ENCODE measurements around the gene PPP6C. TPM values are rescaled to one million over a fixed set of nuclear protein-coding genes. Genes with fewer than 3 reads are reported as not detected.
A peak's percentile ranks its signal among the peaks of the same experiment; 100 is the strongest.
"Not testable (repeated sequence)": the region's sequence is repeated elsewhere in the genome, so short reads cannot be mapped to it uniquely, and the experiment has no call there.

PPP6C gene
- total and polyA plus RNA-seq, 2 experiments from 2014 or later: 27.5 to 31.8 TPM

- peaks cover 71% of the 10 kb centered on the region for H3K79me2 ChIP-seq (ENCODE audit: insufficient read depth)
- WGBS, 2 experiments (ENCODE audit: low coverage in 1 of 2, low lambda C conversion rate in 2 of 2, missing lambda C conversion rate in 2 of 2): 0 to 5% methylated on average over 21 to 26 of the region's 26 CpGs
These were observed 617 bp downstream of the PPP6C start for GRCh38 chr9:125189011-125189360.

GRCh38 chr9:125183561-125183960, 6.0 kb downstream of the PPP6C start:
- peaks cover 100% of the 10 kb centered on the region for H3K79me2 ChIP-seq (ENCODE audit: insufficient read depth)
- no peaks in the 10 kb centered on the region for H3K27me3 ChIP-seq (replicated peaks; ENCODE audit: insufficient read depth)
- DNase-seq: no peak
- no peaks in the 10 kb centered on the region for H3K9me3 ChIP-seq (ENCODE audit: low read depth)
- H3K9ac ChIP-seq: no peak overlapping the region
- no peaks in the 10 kb centered on the region for H3K9me2 ChIP-seq (ENCODE audit: insufficient read depth)
- no peak overlapping the region for H2AFZ ChIP-seq
- TF ChIP-seq EZH2 (IDR thresholded peaks at IDR 0.05; ENCODE audit: insufficient read depth, poor library complexity, severe bottlenecking) (no peak), EZH2phosphoT487 (IDR thresholded peaks at IDR 0.05; ENCODE audit: insufficient read depth, low read depth) (no peak)
- no peak overlapping the region for H3K4me2 ChIP-seq (ENCODE audit: unreplicated experiment)
- no peak overlapping the region for H3K4me3 ChIP-seq
- H3K4me1 ChIP-seq (ENCODE audit: insufficient read depth): peaks cover 3% of the 10 kb centered on the region; the same call in 1 of the 2 replicates
- in situ Hi-C loops (cut with MboI): no loop called here
- H4K20me1 ChIP-seq (ENCODE audit: insufficient read depth): no peaks in the 10 kb centered on the region
- 98 to 100% methylated on average over 2 of the region's 2 CpGs for WGBS, 2 experiments (ENCODE audit: low coverage in 1 of 2, low lambda C conversion rate in 2 of 2, missing lambda C conversion rate in 2 of 2)
- no peaks in the 10 kb centered on the region for H3K36me3 ChIP-seq (ENCODE audit: low read depth)
- no peaks in the 10 kb centered on the region for H3F3A ChIP-seq (ENCODE audit: insufficient read depth)
- no peak overlapping the region for H3K27ac ChIP-seq

More at GRCh38 chr9:125189011-125189360, 617 bp downstream of the PPP6C start:
- peak overlapping the region; percentile 99 for H2AFZ ChIP-seq
- H3K27ac ChIP-seq: peak overlapping the region; percentile 80
- DNase-seq: peak; percentile 49
- peak overlapping the region; percentile 89 for H3K4me3 ChIP-seq
- H3K4me1 ChIP-seq (ENCODE audit: insufficient read depth): peaks cover 8% of the 10 kb centered on the region; the same call in 1 of the 2 replicates
- no peaks in the 10 kb centered on the region for H3K36me3 ChIP-seq (ENCODE audit: low read depth)
- H3K9me2 ChIP-seq (ENCODE audit: insufficient read depth): no peaks in the 10 kb centered on the region
- in situ Hi-C loops (cut with MboI): no loop called here
- peak overlapping the region; percentile 99 for H3K9ac ChIP-seq
- H3K9me3 ChIP-seq (ENCODE audit: low read depth): no peaks in the 10 kb centered on the region
- no peak for TF ChIP-seq EZH2phosphoT487 (IDR thresholded peaks at IDR 0.05; ENCODE audit: insufficient read depth, low read depth)
- TF ChIP-seq EZH2 (IDR thresholded peaks at IDR 0.05; ENCODE audit: insufficient read depth, poor library complexity, severe bottlenecking): no peak
- peak overlapping the region; percentile 91 for H3K4me2 ChIP-seq (ENCODE audit: unreplicated experiment)
- no peaks in the 10 kb centered on the region for H3K27me3 ChIP-seq (replicated peaks; ENCODE audit: insufficient read depth)
- no peaks in the 10 kb centered on the region for H3F3A ChIP-seq (ENCODE audit: insufficient read depth)
- no peaks in the 10 kb centered on the region for H4K20me1 ChIP-seq (ENCODE audit: insufficient read depth)

GRCh38 chr9:125183054-125183453, 6.5 kb downstream of the PPP6C start:
- Histone ChIP-seq H3K9me2 (ENCODE audit: insufficient read depth) (no peaks in the 10 kb centered on the region), H3K27me3 (replicated peaks; ENCODE audit: insufficient read depth) (no peaks in the 10 kb centered on the region), H3K27ac (no peak overlapping the region), H3K36me3 (ENCODE audit: low read depth) (no peaks in the 10 kb centered on the region), H3K4me2 (ENCODE audit: unreplicated experiment) (no peak overlapping the region), H3K9me3 (ENCODE audit: low read depth) (no peaks in the 10 kb centered on the region), H3K9ac (no peak overlapping the region), H3F3A (ENCODE audit: insufficient read depth) (no peaks in the 10 kb centered on the region), H3K4me1 (ENCODE audit: insufficient read depth) (no peaks in the 10 kb centered on the region), H3K4me3 (no peak overlapping the region), H4K20me1 (ENCODE audit: insufficient read depth) (no peaks in the 10 kb centered on the region), H2AFZ (no peak overlapping the region), H3K79me2 (ENCODE audit: insufficient read depth) (peaks cover 100% of the 10 kb centered on the region)
- TF ChIP-seq EZH2phosphoT487 (IDR thresholded peaks at IDR 0.05; ENCODE audit: insufficient read depth, low read depth) (no peak), EZH2 (IDR thresholded peaks at IDR 0.05; ENCODE audit: insufficient read depth, poor library complexity, severe bottlenecking) (no peak)
- no peak for DNase-seq
- in situ Hi-C loops (cut with MboI): no loop called here
- WGBS, 2 experiments (ENCODE audit: low coverage in 1 of 2, low lambda C conversion rate in 2 of 2, missing lambda C conversion rate in 2 of 2): 77 to 78% methylated on average over 2 of the region's 2 CpGs

- H3K9me3 ChIP-seq (ENCODE audit: low read depth); H3K27ac ChIP-seq; H3K36me3 ChIP-seq (ENCODE audit: low read depth); H3K4me2 ChIP-seq (ENCODE audit: unreplicated experiment); H3K9ac ChIP-seq; H3K4me1 ChIP-seq (ENCODE audit: insufficient read depth); H2AFZ ChIP-seq; DNase-seq; H4K20me1 ChIP-seq (ENCODE audit: insufficient read depth); H3K9me2 ChIP-seq (ENCODE audit: insufficient read depth); H3K27me3 ChIP-seq (replicated peaks; ENCODE audit: insufficient read depth); H3F3A ChIP-seq (ENCODE audit: insufficient read depth); in situ Hi-C loops (cut with MboI); H3K4me3 ChIP-seq: not testable (repeated sequence)
- 95 to 96% methylated on average over 4 of the region's 4 CpGs for WGBS, 2 experiments (ENCODE audit: low coverage in 1 of 2, low lambda C conversion rate in 2 of 2, missing lambda C conversion rate in 2 of 2)
- peaks cover 100% of the 10 kb centered on the region for H3K79me2 ChIP-seq (ENCODE audit: insufficient read depth)
These were observed 7.8 kb downstream of the PPP6C start for GRCh38 chr9:125181756-125182155.

GRCh38 chr9:125180876-125181275, 8.7 kb downstream of the PPP6C start:
- no peaks in the 10 kb centered on the region for H3K9me2 ChIP-seq (ENCODE audit: insufficient read depth)
- DNase-seq: no peak
- no peak overlapping the region for H3K27ac ChIP-seq
- no peaks in the 10 kb centered on the region for H4K20me1 ChIP-seq (ENCODE audit: insufficient read depth)
- H2AFZ ChIP-seq: no peak overlapping the region
- H3K4me3 ChIP-seq: no peak overlapping the region
- peaks cover 100% of the 10 kb centered on the region for H3K79me2 ChIP-seq (ENCODE audit: insufficient read depth)
- 85 to 88% methylated on average over 9 of the region's 9 CpGs for WGBS, 2 experiments (ENCODE audit: low coverage in 1 of 2, low lambda C conversion rate in 2 of 2, missing lambda C conversion rate in 2 of 2)
- no peaks in the 10 kb centered on the region for H3K9me3 ChIP-seq (ENCODE audit: low read depth)
- peaks cover 12% of the 10 kb centered on the region for H3K4me1 ChIP-seq (ENCODE audit: insufficient read depth)
- peaks cover 7% of the 10 kb centered on the region; the same call in 1 of the 2 replicates for H3F3A ChIP-seq (ENCODE audit: insufficient read depth)
- no peaks in the 10 kb centered on the region for H3K36me3 ChIP-seq (ENCODE audit: low read depth)
- H3K4me2 ChIP-seq (ENCODE audit: unreplicated experiment): no peak overlapping the region
- no peak for TF ChIP-seq EZH2phosphoT487 (IDR thresholded peaks at IDR 0.05; ENCODE audit: insufficient read depth, low read depth)
- no peak for TF ChIP-seq EZH2 (IDR thresholded peaks at IDR 0.05; ENCODE audit: insufficient read depth, poor library complexity, severe bottlenecking)
- no peaks in the 10 kb centered on the region for H3K27me3 ChIP-seq (replicated peaks; ENCODE audit: insufficient read depth)
- no peak overlapping the region for H3K9ac ChIP-seq
- in situ Hi-C loops (cut with MboI): no loop called here

GRCh38 chr9:125179776-125180175, 9.8 kb downstream of the PPP6C start:
- H3K27me3 ChIP-seq (replicated peaks; ENCODE audit: insufficient read depth); H2AFZ ChIP-seq; H3K4me3 ChIP-seq; H3K9ac ChIP-seq; DNase-seq; H3F3A ChIP-seq (ENCODE audit: insufficient read depth); H3K4me2 ChIP-seq (ENCODE audit: unreplicated experiment); H3K36me3 ChIP-seq (ENCODE audit: low read depth); H3K27ac ChIP-seq; in situ Hi-C loops (cut with MboI); H3K9me3 ChIP-seq (ENCODE audit: low read depth); H4K20me1 ChIP-seq (ENCODE audit: insufficient read depth); H3K9me2 ChIP-seq (ENCODE audit: insufficient read depth): not testable (repeated sequence)
- 74% methylated on average over 4 of the region's 4 CpGs for WGBS, 2 experiments (ENCODE audit: low coverage in 1 of 2, low lambda C conversion rate in 2 of 2, missing lambda C conversion rate in 2 of 2)
- Histone ChIP-seq H3K4me1 (ENCODE audit: insufficient read depth) (peaks cover 12% of the 10 kb centered on the region), H3K79me2 (ENCODE audit: insufficient read depth) (peaks cover 100% of the 10 kb centered on the region)

Measured in GM23248 (cell line).